Ishikawa (cell line): Measurements from ENCODE around the gene CLBA1.

Experiments used
- CEBPB ChIP-seq: IDR thresholded peaks from 2 replicates; pipeline ENCODE4 v1.6.1; 2012
- CREB1 ChIP-seq: IDR thresholded peaks from 2 replicates; pipeline ENCODE4 v1.6.1; 2012; ENCODE audit warnings: low read depth
- EGR1 ChIP-seq: IDR thresholded peaks from 2 replicates; pipeline ENCODE4 v1.6.1; 2012
- EP300 ChIP-seq: IDR thresholded peaks from 2 replicates; pipeline ENCODE4 v1.6.1; 2012; ENCODE audit warnings: borderline replicate concordance
- FOXM1 ChIP-seq: IDR thresholded peaks from 2 replicates; pipeline ENCODE4 v1.6.1; 2012; ENCODE audit warnings: low read depth, borderline replicate concordance
- MAX ChIP-seq: IDR thresholded peaks from 2 replicates; pipeline ENCODE4 v1.6.1; 2012
- NFIC ChIP-seq: IDR thresholded peaks from 2 replicates; pipeline ENCODE4 v1.6.1; 2012
- RAD21 ChIP-seq: IDR thresholded peaks from 2 replicates; pipeline ENCODE4 v1.6.1; 2012; ENCODE audit warnings: low read depth
- REST ChIP-seq: IDR thresholded peaks from 2 replicates; pipeline ENCODE4 v1.6.1; 2012; ENCODE audit warnings: low read depth, mild to moderate bottlenecking
- TAF1 ChIP-seq: IDR thresholded peaks from 2 replicates; pipeline ENCODE4 v1.6.1; 2012; ENCODE audit warnings: low read depth, mild to moderate bottlenecking
- TCF12 ChIP-seq: IDR thresholded peaks from 2 replicates; pipeline ENCODE4 v1.6.1; 2012; ENCODE audit warnings: low read depth
- TEAD4 ChIP-seq: IDR thresholded peaks from 2 replicates; pipeline ENCODE4 v1.6.1; 2012
- YY1 ChIP-seq: IDR thresholded peaks from 2 replicates; pipeline ENCODE4 v1.6.1; 2012; ENCODE audit warnings: low read depth
- ZBTB7A ChIP-seq: IDR thresholded peaks from 2 replicates; pipeline ENCODE4 v1.6.1; 2012; ENCODE audit warnings: low read depth
- TF ChIP-seq, protein P1 (sequence below): IDR thresholded peaks from 2 replicates; pipeline ENCODE4 v1.6.1; 2012

Gene CLBA1

DNA sequence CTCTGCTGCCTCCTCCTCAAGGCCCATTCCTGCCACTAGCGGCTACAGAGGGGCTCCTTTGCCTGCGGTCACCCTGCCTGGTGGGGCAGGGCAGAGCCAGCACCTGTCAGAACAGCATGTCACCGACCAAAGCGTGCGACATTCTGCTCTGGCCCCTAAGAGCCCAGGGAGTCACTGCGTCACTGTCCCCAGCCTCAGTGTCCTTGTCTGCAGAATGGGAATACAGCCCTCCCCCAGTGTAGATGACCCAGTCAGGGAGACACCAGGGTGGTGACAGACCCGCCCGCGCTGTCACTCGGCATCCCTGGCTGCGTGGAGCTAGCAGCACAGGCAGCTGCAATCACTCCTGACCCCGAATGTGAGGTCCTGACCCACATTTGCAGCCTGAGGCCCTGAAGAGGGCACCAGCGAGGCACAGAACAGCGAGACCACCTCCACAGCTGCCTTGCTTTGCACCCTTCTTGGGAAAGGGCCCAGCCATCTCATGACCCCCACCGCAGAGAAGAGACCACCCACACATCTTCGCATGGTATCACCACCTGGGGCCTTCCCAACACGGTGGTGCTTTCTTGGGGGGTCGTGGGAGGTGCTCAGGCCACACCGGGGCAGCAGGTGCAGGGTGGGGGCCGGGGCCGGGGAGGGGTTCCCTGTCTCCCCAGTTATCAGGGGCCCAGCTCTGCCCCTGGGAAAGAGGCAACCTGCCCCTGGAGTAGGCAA lies 9.9 kb upstream of the CLBA1 start:
- TF ChIP-seq CREB1: no peak
- no peak for TF ChIP-seq TCF12
- TF ChIP-seq RAD21: peak; percentile 23; the same call in 1 of the 2 replicates

DNA sequence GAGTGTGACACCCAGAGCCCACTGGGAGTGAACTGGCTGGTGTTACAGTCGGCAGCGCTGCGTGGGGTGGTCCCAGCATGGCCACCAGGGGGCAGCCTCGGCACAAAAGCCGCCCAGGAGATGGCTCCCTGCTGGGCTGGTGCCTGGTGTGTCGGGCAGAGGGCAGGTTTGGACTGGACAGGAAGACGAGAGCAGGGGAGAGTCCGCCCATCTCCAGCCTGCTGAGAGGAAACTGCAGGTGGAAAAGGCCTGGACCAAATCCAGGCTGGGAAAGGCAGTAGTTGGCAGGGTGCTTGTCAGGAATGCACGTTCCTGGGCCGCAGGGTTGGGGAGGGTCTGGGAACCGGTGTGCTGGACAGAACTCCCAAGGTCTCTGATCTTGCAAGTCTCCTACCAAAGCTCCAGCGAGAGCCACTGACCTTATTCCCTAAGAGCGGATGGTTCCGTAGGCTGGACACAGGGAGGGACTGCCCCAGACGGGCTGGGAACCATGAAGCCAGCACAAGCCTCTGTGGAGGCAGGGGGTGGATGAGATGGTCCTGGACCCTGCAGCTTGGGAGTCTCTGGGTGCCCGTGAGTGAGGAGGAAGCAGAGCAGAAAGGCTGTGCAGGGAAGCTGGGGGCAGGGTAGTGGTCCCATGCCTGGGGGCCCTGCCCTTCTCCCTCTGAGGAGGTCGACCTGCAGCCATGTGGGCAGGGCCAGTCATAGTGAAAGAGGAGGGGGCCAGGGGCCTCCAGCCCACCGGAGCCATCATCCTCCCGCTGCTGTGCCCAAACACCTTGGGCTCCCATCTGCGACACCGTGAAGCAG lies 9.2 kb upstream of the CLBA1 start:
- peak; percentile 55 for TF ChIP-seq YY1
- TF ChIP-seq REST: peak; percentile 34
- no peak for TF ChIP-seq CREB1
- TF ChIP-seq NFIC: peak; percentile 93
- TF ChIP-seq TAF1: no peak
- TF ChIP-seq, protein P1, sequence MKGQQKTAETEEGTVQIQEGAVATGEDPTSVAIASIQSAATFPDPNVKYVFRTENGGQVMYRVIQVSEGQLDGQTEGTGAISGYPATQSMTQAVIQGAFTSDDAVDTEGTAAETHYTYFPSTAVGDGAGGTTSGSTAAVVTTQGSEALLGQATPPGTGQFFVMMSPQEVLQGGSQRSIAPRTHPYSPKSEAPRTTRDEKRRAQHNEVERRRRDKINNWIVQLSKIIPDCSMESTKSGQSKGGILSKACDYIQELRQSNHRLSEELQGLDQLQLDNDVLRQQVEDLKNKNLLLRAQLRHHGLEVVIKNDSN: peak; percentile 25; the same call in 1 of the 2 replicates
- TF ChIP-seq RAD21: peak; percentile 90
- peak; percentile 79 for TF ChIP-seq TEAD4
- TF ChIP-seq MAX: peak; percentile 66
- TF ChIP-seq TCF12: peak; percentile 93
- peak; percentile 84 for TF ChIP-seq EP300
- TF ChIP-seq EGR1: 0 out of 2 replicates have a peak, but pooled peaks have one; percentile 10
- TF ChIP-seq ZBTB7A: peak; percentile 80; the same call in 1 of the 2 replicates
- 0 out of 2 replicates have a peak, but pooled peaks have one; percentile 35 for TF ChIP-seq CEBPB
- peak; percentile 67; the same call in 1 of the 2 replicates for TF ChIP-seq FOXM1

- TF ChIP-seq MAX (peak; percentile 1; the same call in 1 of the 2 replicates), TEAD4 (no peak), EGR1 (no peak), CEBPB (no peak), TCF12 (no peak), YY1 (no peak), FOXM1 (no peak), CREB1 (no peak), ZBTB7A (no peak), REST (no peak), TAF1 (no peak), NFIC (peak; percentile 46; the same call in 1 of the 2 replicates), RAD21 (no peak), EP300 (0 out of 2 replicates have a peak, but pooled peaks have one; percentile 4)
- TF ChIP-seq, protein P1: no peak
Observed at GRCh38 chr14:104977008-104977680, 8.4 kb upstream of the CLBA1 start.

- TF ChIP-seq MAX (peak; percentile 8), CREB1 (no peak), NFIC (0 out of 2 replicates have a peak, but pooled peaks have one; percentile 17), TAF1 (peak; percentile 83; the same call in 1 of the 2 replicates)
Observed at GRCh38 chr14:104977681-104978653, 7.6 kb upstream of the CLBA1 start, which contains the start of gene AHNAK2. TSS of gene AHNAK2 (minus strand) at chr14:104978374. CDS start at chr14:104978237, 137 bp downstream.
